GM21576 (cell line): ENCODE measurements around the gene TAOK1.
"Not testable (repeated sequence)": the region's sequence is repeated elsewhere in the genome, so short reads cannot be mapped to it uniquely, and the experiment has no call there.

Experiments used
- ATAC-seq: cut with Tn5 transposase; IDR thresholded peaks from one replicate; pipeline ENCODE4 v1.9.1; 2021; ENCODE audit warnings: mild to moderate bottlenecking, moderate library complexity; ENCODE audit not compliant: unreplicated experiment

The TAOK1 gene

GRCh38 chr17:29443041-29443739, 53.0 kb downstream of the TAOK1 start:
- ATAC-seq: no peak

GRCh38 chr17:29444589-29444988, 54.4 kb downstream of the TAOK1 start:
- no peak for ATAC-seq

DNA sequence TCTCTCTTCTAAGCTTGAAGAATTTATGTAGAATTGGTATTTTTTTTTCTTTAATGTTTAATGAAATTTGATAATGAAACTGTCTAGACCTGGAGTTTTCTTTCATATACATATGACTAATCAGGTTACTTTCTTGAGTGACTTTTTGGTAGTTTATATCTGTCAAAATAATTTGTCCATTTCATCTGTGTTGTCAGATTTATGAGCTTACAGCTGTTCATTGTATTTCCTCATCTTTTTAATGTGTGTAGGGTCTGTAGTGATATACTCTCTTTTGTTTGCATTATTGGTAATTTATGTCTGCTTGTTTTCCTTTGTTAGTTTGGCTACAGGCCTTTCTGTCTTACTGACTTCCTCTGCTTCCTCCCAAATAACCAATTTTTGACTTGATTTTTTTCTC, 55.7 kb downstream of the TAOK1 start:
- ATAC-seq: no peak

DNA sequence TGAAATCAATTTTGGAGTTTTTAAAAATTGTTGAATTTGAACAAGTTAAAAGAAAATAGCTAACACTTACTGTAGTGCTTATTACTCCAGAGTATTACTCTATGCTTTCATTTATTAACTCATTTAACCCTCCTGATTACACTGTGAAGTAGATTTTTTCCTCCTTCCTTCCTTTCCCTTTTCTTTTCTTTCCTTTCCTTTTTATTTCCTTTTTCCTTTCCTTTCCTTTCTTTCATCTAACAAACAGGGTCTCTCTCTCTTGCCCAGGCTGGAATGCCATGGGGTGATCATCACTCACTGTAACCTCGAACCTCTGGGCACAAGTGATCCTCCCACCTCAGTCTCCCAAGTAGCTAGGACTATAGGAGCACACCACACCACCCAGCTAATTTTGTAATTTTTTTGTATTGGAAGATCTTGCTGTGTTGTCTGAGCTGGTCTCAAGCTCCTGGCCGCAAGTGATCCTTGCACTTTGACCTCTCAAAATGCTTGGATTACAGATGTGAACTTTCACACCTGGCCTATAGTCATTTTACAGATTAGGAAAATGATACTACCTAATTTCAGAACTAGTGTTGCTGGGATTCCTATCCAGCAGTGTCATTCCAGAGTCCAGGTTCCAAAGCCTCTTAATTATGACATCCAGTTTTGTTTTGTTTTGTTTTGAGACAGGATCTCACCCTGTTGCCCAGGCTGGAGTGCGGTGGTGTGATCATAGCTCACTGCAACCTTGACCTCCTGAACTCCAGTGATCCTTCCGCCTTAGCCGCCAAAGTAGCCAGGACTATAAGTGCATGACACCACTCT, 59.9 kb downstream of the TAOK1 start:
- no peak for ATAC-seq

DNA sequence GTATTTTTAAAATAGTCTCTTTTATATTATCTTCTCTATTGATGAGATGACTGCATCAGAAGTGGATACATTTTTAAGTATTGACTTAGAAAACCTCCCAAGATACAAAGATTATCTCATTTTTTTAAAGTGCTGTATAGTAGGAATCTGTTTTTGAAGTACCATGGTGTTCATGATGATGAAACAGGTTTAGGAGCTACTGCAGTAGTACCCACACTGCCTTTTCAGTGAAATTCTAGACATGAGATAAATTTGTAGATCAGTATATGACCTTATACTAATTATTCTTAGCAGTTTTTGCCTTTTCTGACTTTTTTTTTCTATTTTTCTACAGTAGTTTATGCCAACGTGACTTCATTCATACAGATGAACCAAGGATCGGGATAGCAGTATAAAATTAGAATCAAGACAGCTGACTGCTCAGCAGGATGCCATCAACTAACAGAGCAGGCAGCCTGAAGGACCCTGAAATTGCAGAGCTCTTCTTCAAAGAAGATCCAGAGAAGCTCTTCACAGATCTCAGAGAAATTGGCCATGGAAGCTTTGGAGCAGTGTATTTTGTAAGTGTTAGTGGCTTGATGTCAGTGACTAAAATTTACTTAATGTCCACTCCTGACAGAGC, 61.1 kb downstream of the TAOK1 start:
- ATAC-seq: no peak

DNA sequence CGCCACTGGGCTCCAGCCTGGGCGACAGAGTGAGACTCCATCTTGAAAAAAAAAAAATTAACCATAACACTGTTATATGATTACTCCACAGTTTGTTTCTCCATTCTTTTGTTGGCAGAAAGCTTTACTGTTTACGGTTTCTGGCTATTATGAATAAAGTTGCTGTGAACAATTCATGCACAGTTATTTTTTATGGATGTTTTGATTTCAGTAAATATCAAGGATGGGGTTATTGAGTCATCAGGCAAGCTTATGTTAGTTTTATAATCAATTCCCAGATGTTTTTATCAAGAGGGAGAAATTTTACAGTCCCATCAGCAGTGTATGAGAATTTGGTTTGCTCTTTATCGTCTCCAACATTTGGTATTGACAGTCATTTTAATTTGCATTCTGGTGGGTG, 67.9 kb downstream of the TAOK1 start:
- ATAC-seq: no peak

- no peak for ATAC-seq
Observed at GRCh38 chr17:29461483-29462206, 71.5 kb downstream of the TAOK1 start.

DNA sequence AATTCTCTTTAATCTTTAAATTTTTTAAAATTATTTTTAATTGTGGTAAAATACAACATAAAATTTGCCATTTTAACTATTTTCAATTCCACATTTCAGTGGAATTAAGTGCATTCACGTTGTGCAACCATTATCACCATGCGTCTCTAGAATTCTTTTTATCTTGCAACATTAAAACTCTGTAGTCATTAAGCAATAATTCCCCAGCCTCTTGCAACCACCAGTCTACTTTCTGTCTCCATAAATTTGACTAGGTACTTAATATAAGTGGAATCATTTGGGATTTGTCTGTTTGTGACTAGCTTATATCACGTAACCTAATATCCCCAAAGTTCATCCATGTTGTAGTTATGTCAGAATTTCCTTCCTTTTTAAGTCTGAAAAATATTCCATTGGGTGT, 79.1 kb downstream of the TAOK1 start:
- ATAC-seq: no peak

DNA sequence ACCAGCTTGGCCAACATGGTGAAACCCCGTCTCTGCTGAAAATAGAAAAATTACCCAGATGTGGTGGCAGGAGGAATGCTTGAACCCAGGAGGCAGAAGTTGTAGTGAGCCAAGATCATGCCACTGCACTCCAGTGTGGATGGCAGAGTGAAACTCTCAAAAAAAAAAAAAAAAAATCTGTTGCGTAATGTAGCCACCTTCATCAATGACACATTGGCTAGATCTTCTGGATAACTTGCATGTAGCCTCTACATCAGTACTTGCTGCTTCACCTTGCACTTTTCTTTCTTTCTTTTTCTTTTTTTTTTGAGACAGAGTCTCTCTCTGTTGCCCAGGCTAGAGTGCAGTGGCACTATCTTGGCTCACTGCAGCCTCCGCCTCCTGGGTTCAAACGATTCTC, 83.3 kb downstream of the TAOK1 start:
- ATAC-seq: not testable (repeated sequence)

DNA sequence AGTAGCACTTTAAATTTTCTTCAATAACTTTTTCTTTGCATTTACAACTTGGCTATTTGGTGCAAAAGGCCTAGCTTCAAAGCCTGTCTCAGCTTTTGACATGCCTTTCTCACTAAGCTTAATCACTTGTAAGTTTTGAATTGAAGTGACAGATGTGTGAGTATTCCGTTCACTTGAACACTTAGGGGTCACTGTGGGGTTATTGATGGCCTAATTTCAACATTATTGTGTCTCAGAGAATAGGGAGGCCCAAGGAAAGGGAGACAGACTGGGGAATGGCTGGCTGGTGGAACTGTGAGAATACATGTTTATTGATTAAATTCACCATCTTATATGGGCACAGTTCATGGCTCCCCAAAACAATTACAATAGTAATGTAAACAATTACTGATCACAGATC, 84.1 kb downstream of the TAOK1 start:
- no peak for ATAC-seq

DNA sequence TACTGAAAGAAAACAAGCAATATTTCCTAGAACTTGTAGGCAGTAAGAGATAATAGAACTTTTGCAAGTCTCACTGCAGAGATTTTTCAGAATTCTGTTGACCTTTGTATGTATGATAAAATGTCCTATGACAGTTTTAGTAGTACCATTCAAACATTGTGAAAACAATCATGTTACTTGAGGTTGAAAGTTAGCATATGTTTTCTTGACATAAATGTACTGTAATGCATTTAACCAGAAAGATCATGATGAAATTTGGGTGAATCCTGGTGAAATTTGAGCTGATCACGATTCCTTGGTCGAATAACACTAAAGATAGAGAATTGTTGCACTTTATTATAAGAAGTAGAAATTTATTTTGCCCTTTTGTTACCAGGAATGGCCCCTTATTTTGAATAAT, 85.7 kb downstream of the TAOK1 start:
- ATAC-seq: no peak

GRCh38 chr17:29480249-29480928, 90.2 kb downstream of the TAOK1 start:
- ATAC-seq: not testable (repeated sequence)

GRCh38 chr17:29483503-29483902, 93.3 kb downstream of the TAOK1 start:
- ATAC-seq: no peak

- no peak for ATAC-seq
Observed at GRCh38 chr17:29495011-29495410, 104.8 kb downstream of the TAOK1 start.

GRCh38 chr17:29504711-29505110, 114.5 kb downstream of the TAOK1 start:
- no peak for ATAC-seq

- ATAC-seq: no peak
Observed at GRCh38 chr17:29505836-29506235, 115.7 kb downstream of the TAOK1 start.

- no peak for ATAC-seq
Observed at GRCh38 chr17:29510953-29511352, 120.8 kb downstream of the TAOK1 start.

- ATAC-seq: no peak
Observed at GRCh38 chr17:29514792-29515191, 124.6 kb downstream of the TAOK1 start.

- ATAC-seq: no peak
Observed at GRCh38 chr17:29518359-29518758, 128.2 kb downstream of the TAOK1 start.

DNA sequence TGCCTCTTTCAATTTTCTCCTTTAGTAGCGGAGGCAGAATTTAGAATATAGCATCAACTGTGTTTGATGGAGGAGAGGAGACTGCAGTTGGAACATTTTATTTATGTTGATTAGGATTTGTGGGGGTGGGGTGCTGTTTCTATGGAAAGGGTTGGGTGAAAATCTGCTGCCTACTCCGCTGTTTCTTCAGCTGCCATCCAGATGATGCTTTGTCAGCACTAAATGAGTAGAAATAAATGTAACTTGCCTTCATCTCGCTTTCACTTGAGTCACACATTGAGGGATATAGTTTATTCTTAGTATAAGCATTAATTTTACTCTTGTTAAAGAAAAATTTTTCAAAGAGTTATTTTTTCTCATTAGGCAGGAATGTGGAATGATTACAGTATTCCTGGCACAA, 134.5 kb downstream of the TAOK1 start:
- ATAC-seq: no peak

DNA sequence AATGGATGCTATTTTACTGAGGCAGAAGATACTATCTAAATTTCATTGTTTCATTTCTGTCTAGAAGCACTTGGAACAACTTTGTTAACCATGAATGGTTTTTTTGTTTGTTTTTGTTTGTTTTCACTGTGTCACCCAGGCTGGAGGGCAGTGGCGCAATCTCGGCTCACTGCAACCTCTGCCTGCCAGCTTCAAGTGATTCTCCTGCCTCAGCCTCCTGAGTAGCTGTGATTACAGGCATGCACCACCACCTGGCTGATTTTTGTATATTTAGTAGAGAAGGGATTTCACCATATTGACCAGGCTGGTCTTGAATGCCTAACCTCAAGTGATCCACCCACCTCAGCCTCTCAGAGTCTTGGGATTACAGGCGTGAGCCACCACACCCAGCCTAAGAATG, 136.2 kb downstream of the TAOK1 start:
- no peak for ATAC-seq
